ENCODE data around the gene MAST4.

- TF ChIP-seq CTCF (conservative IDR thresholded peaks at IDR 0.05; ENCODE audit: low read length) (no peak), EZH2phosphoT487 (IDR thresholded peaks at IDR 0.05; ENCODE audit: borderline replicate concordance, low read depth, low read length) (no peak)
These were observed 48.8 kb downstream of the MAST4 start for GRCh38 chr5:66645039-66645438.
